ENCODE measurements around the gene HSP90B1.

- TF ChIP-seq CTCF (conservative IDR thresholded peaks at IDR 0.05; ENCODE audit: low read depth, low read length) (no peak), EZH2phosphoT487 (IDR thresholded peaks at IDR 0.05; ENCODE audit: borderline replicate concordance, low read length) (no peak), EZH2 (IDR thresholded peaks at IDR 0.05; ENCODE audit: low read length, unreplicated experiment) (no peak)
Observed at GRCh38 chr12:103969391-103969790, 39.2 kb downstream of the HSP90B1 start.

Measured in PC-3 (cell line).